OCI-LY1 (cell line): ENCODE measurements around the gene MRRF.

ENCODE experiments used
- H2AFZ ChIP-seq: fragments of 200-600 bp; sonication (generic), shearing (Covaris generic); 2 replicates; pipeline ENCODE4 v1.6.0; 2014; ENCODE audit warnings: antibody characterized with exemption, mild to moderate bottlenecking, low read length
- H3F3A ChIP-seq: fragments of 200-600 bp; sonication (generic), shearing (Covaris generic); 2 replicates; pipeline ENCODE4 v1.6.0; 2014; ENCODE audit warnings: mild to moderate bottlenecking, antibody characterized with exemption, low read length, moderate library complexity; ENCODE audit not compliant: insufficient read depth
- H3K27ac ChIP-seq: fragments of 200-600 bp; sonication (generic); 2 replicates; pipeline ENCODE4 v1.5.1; 2014; ENCODE audit warnings: low read length, mixed run types, mild to moderate bottlenecking, low read depth; ENCODE audit not compliant: poor library complexity, severe bottlenecking
- H3K27me3 ChIP-seq: fragments of 200-600 bp; sonication (generic); 2 replicates; pipeline ENCODE4 v1.6.0; 2014; ENCODE audit warnings: antibody characterized with exemption, mild to moderate bottlenecking, low read length, moderate library complexity; ENCODE audit not compliant: insufficient read depth
- H3K36me3 ChIP-seq: fragments of 200-600 bp; sonication (generic); 2 replicates; pipeline ENCODE4 v1.6.1; 2014; ENCODE audit warnings: mild to moderate bottlenecking, antibody characterized with exemption, low read length, moderate library complexity, mixed read lengths; ENCODE audit not compliant: insufficient read depth
- H3K4me1 ChIP-seq: fragments of 200-600 bp; sonication (generic); 2 replicates; pipeline ENCODE4 v1.5.1; 2014; ENCODE audit warnings: mild to moderate bottlenecking, low read length, moderate library complexity; ENCODE audit not compliant: insufficient read depth, severe bottlenecking
- H3K4me2 ChIP-seq: fragments of 200-600 bp; sonication (generic), shearing (Covaris generic); 2 replicates; pipeline ENCODE4 v1.6.1; 2014; ENCODE audit warnings: low read length
- H3K4me3 ChIP-seq: fragments of 200-600 bp; sonication (generic); 2 replicates; pipeline ENCODE4 v1.5.1; 2014; ENCODE audit warnings: low read length, low read depth, mild to moderate bottlenecking, mixed read lengths; ENCODE audit not compliant: poor library complexity, severe bottlenecking
- H3K79me2 ChIP-seq: fragments of 200-600 bp; shearing (Covaris generic); 2 replicates; pipeline ENCODE4 v1.6.1; 2016; ENCODE audit warnings: mixed run types, low read length, mixed read lengths; ENCODE audit not compliant: insufficient read depth
- H3K9ac ChIP-seq: fragments of 200-600 bp; sonication (generic), shearing (Covaris generic); 2 replicates; pipeline ENCODE4 v1.6.1; 2014; ENCODE audit warnings: mild to moderate bottlenecking, low read length, mixed read lengths
- H3K9me2 ChIP-seq: fragments of 200-600 bp; sonication (generic), shearing (Covaris generic); 2 replicates; pipeline ENCODE4 v1.6.1; 2014; ENCODE audit warnings: low read depth, mild to moderate bottlenecking, low read length, mixed read lengths
- H3K9me3 ChIP-seq: fragments of 200-600 bp; shearing (Covaris generic); 2 replicates; pipeline ENCODE4 v1.6.1; 2014; ENCODE audit warnings: low read length, mixed read lengths
- H4K20me1 ChIP-seq: fragments of 200-600 bp; sonication (generic), shearing (Covaris generic); 2 replicates; pipeline ENCODE4 v1.6.0; 2016; ENCODE audit warnings: mild to moderate bottlenecking, low read length; ENCODE audit not compliant: insufficient read depth
- CTCF ChIP-seq: fragments of 200-600 bp; sonication (generic), shearing (Covaris generic); IDR thresholded peaks from 2 replicates; pipeline ENCODE4 v1.5.1; 2017; ENCODE audit warnings: mild to moderate bottlenecking, antibody characterized with exemption, low read length, moderate library complexity, mixed read lengths
- EZH2 ChIP-seq: fragments of 200-600 bp; sonication (generic), shearing (Covaris generic); IDR thresholded peaks from 2 replicates; pipeline ENCODE4 v1.8.0; 2017; ENCODE audit warnings: borderline replicate concordance, mixed run types, mild to moderate bottlenecking, antibody characterized with exemption, low read length, moderate library complexity, mixed read lengths

MRRF gene

DNA sequence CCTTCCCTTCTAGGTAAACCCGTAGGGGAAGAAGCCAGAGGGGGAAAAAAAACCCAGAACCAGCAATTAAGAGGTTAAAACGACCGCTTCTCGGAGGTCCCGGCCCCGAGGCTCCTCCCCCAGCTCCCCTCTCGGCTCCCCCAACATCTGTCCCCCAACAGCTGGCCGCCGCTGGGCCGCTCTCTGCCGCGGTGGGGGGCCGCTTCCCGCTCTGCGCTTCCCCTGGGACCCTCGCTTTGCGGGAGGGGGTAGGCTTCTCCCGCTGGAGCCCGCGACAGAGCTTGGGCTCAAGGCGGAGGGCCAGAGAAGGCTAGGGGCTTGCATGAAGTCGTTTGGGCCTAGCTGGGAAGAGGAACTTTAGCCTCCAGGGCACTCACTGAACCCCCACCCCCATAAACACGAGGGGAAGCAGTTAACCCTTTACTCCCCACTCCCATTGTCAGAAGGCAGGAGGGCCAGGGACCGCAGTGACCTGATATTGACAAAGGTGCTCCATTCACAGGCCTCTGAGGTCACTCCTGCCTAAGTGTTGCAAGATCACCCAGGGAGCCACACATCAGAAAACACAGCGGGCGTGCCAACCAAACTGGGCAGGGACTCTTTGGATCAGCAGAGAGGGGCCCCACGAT, 43.4 kb upstream of the MRRF start:
- H3K4me2 ChIP-seq: no peak overlapping the region
- no peaks in the 10 kb centered on the region for H3K9me2 ChIP-seq
- no peaks in the 10 kb centered on the region for H3K79me2 ChIP-seq
- TF ChIP-seq EZH2 (no peak), CTCF (no peak)
- H3F3A ChIP-seq: no peaks in the 10 kb centered on the region
- H4K20me1 ChIP-seq: no peaks in the 10 kb centered on the region
- H3K27me3 ChIP-seq: peaks cover 7% of the 10 kb centered on the region; the same call in 1 of the 2 replicates
- no peaks in the 10 kb centered on the region for H3K36me3 ChIP-seq
- H3K4me1 ChIP-seq: no peaks in the 10 kb centered on the region
- H3K4me3 ChIP-seq: no peak overlapping the region
- H3K9me3 ChIP-seq: no peaks in the 10 kb centered on the region
- H2AFZ ChIP-seq: no peak overlapping the region
- no peak overlapping the region for H3K9ac ChIP-seq
- no peak overlapping the region for H3K27ac ChIP-seq

DNA sequence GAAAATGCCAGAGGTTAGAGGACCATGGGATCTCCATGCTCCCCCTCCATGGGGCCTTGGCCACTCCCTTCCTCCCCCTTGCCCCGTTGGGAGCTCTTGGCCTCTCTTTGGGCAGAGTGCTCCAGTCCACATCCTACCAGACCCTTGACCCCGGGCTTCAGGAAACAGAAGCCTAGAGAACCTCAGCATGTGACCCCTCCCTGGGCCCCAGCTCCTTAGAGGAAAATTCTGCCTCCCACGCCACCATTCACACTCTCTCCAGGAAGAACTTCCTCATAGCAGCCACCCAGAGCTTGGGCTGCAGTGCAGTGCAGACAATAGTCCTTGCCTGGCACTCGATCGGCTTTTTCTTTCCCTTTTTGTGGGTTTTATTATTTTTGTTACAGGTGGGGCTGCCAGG, 41.9 kb upstream of the MRRF start:
- no peak for TF ChIP-seq CTCF
- no peak for TF ChIP-seq EZH2

DNA sequence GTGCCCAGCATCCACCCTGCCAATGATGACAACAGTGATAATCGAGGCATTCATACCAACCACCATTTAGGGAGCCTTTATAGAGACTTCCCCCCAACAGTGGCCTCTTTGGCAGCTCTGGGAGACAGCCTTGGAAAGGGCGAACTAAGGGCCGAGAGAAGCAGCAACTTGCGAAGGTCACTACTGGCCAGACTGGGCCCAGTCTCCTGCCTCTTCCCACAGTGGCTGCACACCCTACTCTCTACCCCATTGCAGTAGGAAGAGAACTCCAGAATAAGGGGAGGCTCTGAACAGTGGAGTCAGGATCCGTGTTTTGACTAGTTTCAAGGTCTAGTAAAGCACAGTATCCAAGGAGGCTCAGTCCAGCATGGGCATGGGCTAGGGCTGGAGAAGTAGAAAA, 41.2 kb upstream of the MRRF start:
- Histone ChIP-seq H3K36me3 (no peaks in the 10 kb centered on the region), H3K27me3 (peaks cover 7% of the 10 kb centered on the region; the same call in 1 of the 2 replicates), H2AFZ (no peak overlapping the region), H3K4me2 (no peak overlapping the region), H3K9me3 (no peaks in the 10 kb centered on the region), H3K27ac (no peak overlapping the region), H3K4me1 (no peaks in the 10 kb centered on the region), H3K79me2 (no peaks in the 10 kb centered on the region), H3K4me3 (no peak overlapping the region), H3K9ac (no peak overlapping the region), H4K20me1 (no peaks in the 10 kb centered on the region), H3F3A (no peaks in the 10 kb centered on the region), H3K9me2 (no peaks in the 10 kb centered on the region)
- TF ChIP-seq CTCF (no peak), EZH2 (no peak)

More for the DNA sequence above, 41.9 kb upstream of the MRRF start:
- Histone ChIP-seq H3K79me2 (no peaks in the 10 kb centered on the region), H3K9me3 (no peaks in the 10 kb centered on the region), H3K4me1 (no peaks in the 10 kb centered on the region), H3K36me3 (no peaks in the 10 kb centered on the region), H3K9me2 (no peaks in the 10 kb centered on the region), H3F3A (no peaks in the 10 kb centered on the region), H3K27ac (no peak overlapping the region), H2AFZ (no peak overlapping the region), H3K9ac (no peak overlapping the region), H3K4me3 (no peak overlapping the region), H3K27me3 (peaks cover 7% of the 10 kb centered on the region; the same call in 1 of the 2 replicates), H4K20me1 (no peaks in the 10 kb centered on the region), H3K4me2 (no peak overlapping the region)
